Measurements from ENCODE around the gene YIF1B.

- TF ChIP-seq YY1 (IDR thresholded peaks at IDR 0.05; ENCODE audit: insufficient read depth, insufficient read length), result no peak
- no peak for TF ChIP-seq SUZ12 (IDR thresholded peaks at IDR 0.05; ENCODE audit: extremely low read depth, insufficient read depth, insufficient read length)
These were observed 43.7 kb upstream of the YIF1B start for GRCh38 chr19:38359242-38360021.

All from NT2/D1 (cell line).